GM21737 (cell line): ENCODE data around the gene MRPL33.
"Not testable (repeated sequence)": the region's sequence is repeated elsewhere in the genome, so short reads cannot be mapped to it uniquely, and the experiment has no call there.

ENCODE experiments used
- ATAC-seq: cut with Tn5 transposase; IDR thresholded peaks from one replicate; pipeline ENCODE4 v1.9.1; 2021; ENCODE audit warnings: mild to moderate bottlenecking, moderate library complexity; ENCODE audit not compliant: unreplicated experiment

Gene MRPL33

GRCh38 chr2:27739058-27739373 is 32.5 kb upstream of the MRPL33 start:
- no peak for ATAC-seq

DNA sequence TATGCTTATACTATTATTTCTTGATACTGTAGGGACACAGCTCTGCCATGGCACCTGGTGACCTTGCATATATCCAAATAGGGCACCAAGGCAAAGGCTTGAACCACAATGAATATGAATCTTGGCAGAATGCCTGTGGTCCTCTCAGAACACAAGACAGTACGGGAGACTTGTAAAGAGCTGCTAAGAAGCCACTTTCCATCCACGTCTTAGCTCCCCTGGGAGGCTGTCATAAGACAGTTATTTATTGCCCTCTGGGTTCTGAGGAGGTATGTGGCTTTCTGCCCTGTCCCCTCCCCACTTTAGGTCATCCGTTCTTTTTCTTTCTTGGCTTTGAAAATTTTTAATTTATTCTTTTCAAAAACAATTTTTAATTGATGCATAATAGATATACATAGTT is 29.8 kb upstream of the MRPL33 start:
- ATAC-seq, result no peak

- no peak for ATAC-seq
Measured at GRCh38 chr2:27742571-27742970, 28.9 kb upstream of the MRPL33 start.

- not testable (repeated sequence) for ATAC-seq
Measured at GRCh38 chr2:27745494-27745893, 26.0 kb upstream of the MRPL33 start.

GRCh38 chr2:27746325-27746724 is 25.2 kb upstream of the MRPL33 start:
- no peak for ATAC-seq

- ATAC-seq, result no peak
Measured at GRCh38 chr2:27747827-27748352, 23.6 kb upstream of the MRPL33 start.

- ATAC-seq, result not testable (repeated sequence)
Measured at GRCh38 chr2:27748803-27749554, 22.5 kb upstream of the MRPL33 start.

- ATAC-seq, result no peak
Measured at GRCh38 chr2:27751377-27751776, 20.1 kb upstream of the MRPL33 start.

- ATAC-seq, result no peak
Measured at GRCh38 chr2:27752551-27753237, 18.8 kb upstream of the MRPL33 start.

GRCh38 chr2:27754138-27754588 is 17.4 kb upstream of the MRPL33 start:
- ATAC-seq, result no peak

DNA sequence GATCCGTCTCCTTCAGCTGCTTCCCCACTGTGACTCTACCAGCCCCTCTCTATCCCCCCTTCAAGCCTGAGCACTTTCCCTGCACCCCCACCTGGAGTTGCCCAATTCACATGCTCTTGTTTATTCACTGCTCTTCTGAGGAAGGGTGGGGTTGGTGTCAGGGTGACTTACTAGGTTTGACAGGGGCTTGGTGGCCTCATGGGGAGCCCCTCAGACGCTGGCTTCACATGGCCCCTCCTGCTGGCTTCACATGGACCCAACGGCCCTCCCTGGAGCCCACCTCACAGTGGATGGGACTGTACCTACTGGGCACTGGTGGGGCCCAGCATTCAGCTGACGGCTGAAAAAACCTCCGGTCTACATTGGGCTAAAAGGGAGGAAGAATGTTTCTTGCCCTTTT is 16.7 kb upstream of the MRPL33 start:
- no peak for ATAC-seq

DNA sequence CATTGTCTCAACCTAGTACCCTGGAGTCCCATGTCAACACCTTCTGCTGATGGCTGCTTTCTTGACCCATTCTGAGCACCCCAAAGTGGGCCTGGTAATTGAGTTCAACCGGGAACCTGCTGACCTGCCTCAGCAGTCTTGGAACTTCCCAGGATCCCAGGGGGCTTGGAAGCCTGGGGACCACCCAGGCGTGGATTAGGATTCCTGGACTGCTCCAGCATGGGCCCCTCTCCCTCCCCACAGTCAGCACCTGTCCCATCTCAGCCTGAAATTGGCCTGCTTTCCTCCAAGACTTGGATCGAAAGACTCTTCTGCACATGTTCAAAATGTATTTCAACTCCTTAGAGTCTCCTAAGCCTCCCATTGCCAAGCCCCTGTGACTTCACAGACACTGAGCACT is 15.4 kb upstream of the MRPL33 start:
- ATAC-seq, result no peak

- no peak for ATAC-seq
Measured at GRCh38 chr2:27756544-27757498, 14.7 kb upstream of the MRPL33 start.

- ATAC-seq, result no peak
Measured at GRCh38 chr2:27762951-27763906, 8.3 kb upstream of the MRPL33 start.

DNA sequence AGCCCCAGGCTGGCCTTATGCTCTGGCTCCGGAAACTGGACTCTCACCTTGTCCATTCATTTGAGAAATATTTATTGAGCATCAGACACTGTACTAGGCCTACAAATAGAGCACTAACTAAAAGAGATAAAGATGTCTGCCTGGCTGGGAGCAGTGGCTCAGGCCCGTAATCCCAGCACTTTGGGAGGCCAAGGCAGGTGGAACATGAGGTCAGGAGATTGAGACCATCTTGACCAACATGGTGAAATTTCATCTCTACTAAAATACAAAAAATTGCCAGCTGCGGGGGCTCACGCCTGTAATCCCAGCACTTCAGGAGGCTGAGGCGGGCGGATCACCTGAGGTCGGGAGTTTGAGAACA is 7.6 kb upstream of the MRPL33 start:
- ATAC-seq, result no peak

- not testable (repeated sequence) for ATAC-seq
Measured at GRCh38 chr2:27764526-27764925, 7.0 kb upstream of the MRPL33 start.

GRCh38 chr2:27765621-27766286 is 5.8 kb upstream of the MRPL33 start:
- ATAC-seq, result no peak

GRCh38 chr2:27766287-27766661 is 5.2 kb upstream of the MRPL33 start:
- no peak for ATAC-seq

DNA sequence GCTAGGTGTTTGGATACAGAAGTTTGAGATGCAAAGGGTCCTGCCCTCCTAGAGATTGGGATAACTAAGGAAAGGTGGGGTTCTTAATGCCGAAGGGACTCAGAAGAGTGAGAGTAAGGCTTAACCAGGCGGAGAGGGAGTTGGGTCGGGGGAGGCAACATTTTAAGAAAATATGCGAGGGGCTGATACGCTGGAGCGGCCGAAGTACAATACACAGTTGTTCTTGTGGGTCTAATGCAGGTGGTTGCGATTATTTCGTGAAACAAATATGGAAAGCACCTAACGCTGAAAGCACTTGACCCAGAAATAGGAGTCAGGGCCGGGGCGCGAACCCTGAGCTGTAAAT is 344 bp upstream of the MRPL33 start:
- ATAC-seq, result peak; percentile 11

- no peak for ATAC-seq
Measured at GRCh38 chr2:27772804-27773203, 1.3 kb downstream of the MRPL33 start.
